ENCODE results near the gene CHRM1. TPM values are rescaled to one million over a fixed set of nuclear protein-coding genes. Genes with fewer than 3 reads are reported as not detected.

CHRM1 gene
- total and polyA plus RNA-seq, 8 donors: 0.06 to 0.19 (median 0.12) TPM; not detected in 1

DNA sequence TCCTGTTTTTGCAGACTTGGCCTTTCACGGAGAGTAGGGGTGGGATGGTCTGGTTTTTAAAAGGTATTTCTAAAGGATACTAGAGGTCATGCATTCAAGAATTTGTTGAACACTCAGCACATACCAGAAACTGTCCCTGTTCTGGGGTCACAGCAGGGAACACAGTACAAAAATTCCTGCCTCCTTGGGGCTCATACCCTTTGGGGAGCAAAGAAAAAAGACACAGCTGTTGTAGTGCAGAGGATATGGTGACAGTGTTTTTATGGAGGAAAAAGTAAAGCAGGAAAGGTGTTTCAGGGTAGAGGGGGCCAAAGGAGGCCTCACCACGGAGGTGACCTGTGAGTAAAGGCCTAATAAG, 32.1 kb downstream of the CHRM1 start:
- Histone ChIP-seq H3K27me3 (no peaks in the 10 kb centered on the region), H3K9me3 (no peaks in the 10 kb centered on the region), H3K36me3 (peaks cover 4 to 57% (median 40%) of the 10 kb centered on the region in 3 donors), H3K27ac (peak overlapping the region in 1 of 4 donors; percentile 33), H3K4me3 (no peak overlapping the region), H3K4me1 (peaks cover under 1 to 6% (median 2%) of the 10 kb centered on the region in 3 donors)
- DNase-seq (no peak), ATAC-seq (no peak), FAIRE-seq (no peak)
- TF ChIP-seq, protein P1, sequence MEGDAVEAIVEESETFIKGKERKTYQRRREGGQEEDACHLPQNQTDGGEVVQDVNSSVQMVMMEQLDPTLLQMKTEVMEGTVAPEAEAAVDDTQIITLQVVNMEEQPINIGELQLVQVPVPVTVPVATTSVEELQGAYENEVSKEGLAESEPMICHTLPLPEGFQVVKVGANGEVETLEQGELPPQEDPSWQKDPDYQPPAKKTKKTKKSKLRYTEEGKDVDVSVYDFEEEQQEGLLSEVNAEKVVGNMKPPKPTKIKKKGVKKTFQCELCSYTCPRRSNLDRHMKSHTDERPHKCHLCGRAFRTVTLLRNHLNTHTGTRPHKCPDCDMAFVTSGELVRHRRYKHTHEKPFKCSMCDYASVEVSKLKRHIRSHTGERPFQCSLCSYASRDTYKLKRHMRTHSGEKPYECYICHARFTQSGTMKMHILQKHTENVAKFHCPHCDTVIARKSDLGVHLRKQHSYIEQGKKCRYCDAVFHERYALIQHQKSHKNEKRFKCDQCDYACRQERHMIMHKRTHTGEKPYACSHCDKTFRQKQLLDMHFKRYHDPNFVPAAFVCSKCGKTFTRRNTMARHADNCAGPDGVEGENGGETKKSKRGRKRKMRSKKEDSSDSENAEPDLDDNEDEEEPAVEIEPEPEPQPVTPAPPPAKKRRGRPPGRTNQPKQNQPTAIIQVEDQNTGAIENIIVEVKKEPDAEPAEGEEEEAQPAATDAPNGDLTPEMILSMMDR (IDR thresholded peaks at IDR 0.05): no peak
- 74 to 75% methylated on average over 2 of the region's 2 CpGs for WGBS, 2 donors
- intact Hi-C loops (cut with DNase I): no loop called here

DNA sequence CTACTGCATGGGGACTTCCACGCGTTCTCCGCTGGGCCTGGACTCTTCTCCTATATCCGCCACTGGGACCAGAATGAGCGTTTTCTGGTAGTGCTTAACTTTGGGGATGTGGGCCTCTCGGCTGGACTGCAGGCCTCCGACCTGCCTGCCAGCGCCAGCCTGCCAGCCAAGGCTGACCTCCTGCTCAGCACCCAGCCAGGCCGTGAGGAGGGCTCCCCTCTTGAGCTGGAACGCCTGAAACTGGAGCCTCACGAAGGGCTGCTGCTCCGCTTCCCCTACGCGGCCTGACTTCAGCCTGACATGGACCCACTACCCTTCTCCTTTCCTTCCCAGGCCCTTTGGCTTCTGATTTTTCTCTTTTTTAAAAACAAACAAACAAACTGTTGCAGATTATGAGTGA, 32.8 kb downstream of the CHRM1 start:
- H3K4me3 ChIP-seq: no peak overlapping the region
- intact Hi-C loops (cut with DNase I): no loop called here
- TF ChIP-seq, protein P1 (IDR thresholded peaks at IDR 0.05): no peak
- H3K27ac ChIP-seq: no peak overlapping the region
- no peaks in the 10 kb centered on the region for H3K27me3 ChIP-seq
- DNase-seq (no peak), FAIRE-seq (no peak), ATAC-seq (no peak)
- peaks cover 8 to 13% (median 9%) of the 10 kb centered on the region in 3 donors for H3K4me1 ChIP-seq
- H3K36me3 ChIP-seq: peaks cover 4 to 64% (median 47%) of the 10 kb centered on the region in 3 donors
- no peaks in the 10 kb centered on the region for H3K9me3 ChIP-seq
- WGBS, 2 donors: 92 to 95% methylated on average over 14 of the region's 14 CpGs

DNA sequence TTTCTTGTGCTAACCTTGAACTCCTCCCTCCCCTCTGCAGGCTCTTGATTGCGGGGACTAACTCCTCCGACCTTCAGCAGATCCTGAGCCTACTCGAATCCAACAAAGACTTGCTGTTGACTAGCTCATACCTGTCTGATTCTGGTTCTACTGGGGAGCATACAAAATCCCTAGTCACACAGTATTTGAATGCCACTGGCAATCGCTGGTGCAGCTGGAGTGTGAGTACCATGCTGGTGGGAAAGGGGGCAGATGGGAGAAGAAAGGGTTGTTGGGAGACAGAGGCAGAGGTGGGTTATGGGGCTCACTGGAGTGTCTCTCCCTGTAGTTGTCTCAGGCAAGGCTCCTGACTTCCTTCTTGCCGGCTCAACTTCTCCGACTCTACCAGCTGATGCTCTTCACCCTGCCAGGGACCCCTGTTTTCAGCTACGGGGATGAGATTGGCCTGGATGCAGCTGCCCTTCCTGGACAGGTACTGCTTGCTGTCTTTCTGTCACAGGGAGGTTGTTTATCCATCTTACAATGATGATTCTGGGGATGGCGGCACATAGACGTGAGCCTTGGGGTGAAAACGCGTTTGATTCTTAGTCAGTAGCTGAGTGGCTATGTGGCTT, 35.9 kb downstream of the CHRM1 start:
- FAIRE-seq (no peak), DNase-seq (no peak), ATAC-seq (no peak)
- 75 to 80% methylated on average over 11 of the region's 11 CpGs for WGBS, 2 donors
- intact Hi-C loops (cut with DNase I): no loop called here
- TF ChIP-seq, protein P1 (IDR thresholded peaks at IDR 0.05): no peak
- peaks cover 4 to 74% (median 53%) of the 10 kb centered on the region in 3 donors for H3K36me3 ChIP-seq
- H3K27ac ChIP-seq: no peak overlapping the region
- peaks cover 19 to 28% (median 21%) of the 10 kb centered on the region in 3 donors for H3K4me1 ChIP-seq
- no peaks in the 10 kb centered on the region for H3K27me3 ChIP-seq
- no peak overlapping the region for H3K4me3 ChIP-seq
- no peaks in the 10 kb centered on the region for H3K9me3 ChIP-seq

DNA sequence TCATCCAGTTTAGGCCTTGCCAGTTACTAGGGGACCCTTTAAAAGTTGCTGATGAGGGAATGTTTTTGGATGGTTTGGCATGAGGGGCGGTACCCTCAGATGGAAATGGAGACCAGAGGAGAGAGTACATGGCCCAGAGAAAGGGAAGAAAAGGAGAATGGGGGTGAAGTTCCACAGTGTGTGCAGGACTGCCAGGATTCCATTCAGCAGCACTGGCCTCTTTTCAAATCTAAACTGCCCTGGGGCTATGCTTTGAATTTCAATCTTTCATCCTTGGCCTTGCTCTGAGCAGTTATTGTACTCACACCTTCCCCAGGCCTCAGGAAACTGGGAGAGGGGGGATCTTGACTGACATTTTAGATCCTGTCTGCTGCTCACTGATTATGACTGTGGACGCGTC, 37.5 kb downstream of the CHRM1 start:
- ATAC-seq (no peak), DNase-seq (no peak), FAIRE-seq (no peak)
- 74 to 83% methylated on average over 3 of the region's 3 CpGs for WGBS, 2 donors
- Histone ChIP-seq H3K9me3 (no peaks in the 10 kb centered on the region), H3K36me3 (peaks cover 4 to 62% (median 50%) of the 10 kb centered on the region in 3 donors), H3K4me3 (peak overlapping the region in 2 of 4 donors; percentile 80 to 92), H3K4me1 (peaks cover 31 to 39% (median 34%) of the 10 kb centered on the region in 3 donors), H3K27ac (no peak overlapping the region), H3K27me3 (no peaks in the 10 kb centered on the region)
- intact Hi-C loops (cut with DNase I): no loop called here
- TF ChIP-seq, protein P1 (IDR thresholded peaks at IDR 0.05): no peak

DNA sequence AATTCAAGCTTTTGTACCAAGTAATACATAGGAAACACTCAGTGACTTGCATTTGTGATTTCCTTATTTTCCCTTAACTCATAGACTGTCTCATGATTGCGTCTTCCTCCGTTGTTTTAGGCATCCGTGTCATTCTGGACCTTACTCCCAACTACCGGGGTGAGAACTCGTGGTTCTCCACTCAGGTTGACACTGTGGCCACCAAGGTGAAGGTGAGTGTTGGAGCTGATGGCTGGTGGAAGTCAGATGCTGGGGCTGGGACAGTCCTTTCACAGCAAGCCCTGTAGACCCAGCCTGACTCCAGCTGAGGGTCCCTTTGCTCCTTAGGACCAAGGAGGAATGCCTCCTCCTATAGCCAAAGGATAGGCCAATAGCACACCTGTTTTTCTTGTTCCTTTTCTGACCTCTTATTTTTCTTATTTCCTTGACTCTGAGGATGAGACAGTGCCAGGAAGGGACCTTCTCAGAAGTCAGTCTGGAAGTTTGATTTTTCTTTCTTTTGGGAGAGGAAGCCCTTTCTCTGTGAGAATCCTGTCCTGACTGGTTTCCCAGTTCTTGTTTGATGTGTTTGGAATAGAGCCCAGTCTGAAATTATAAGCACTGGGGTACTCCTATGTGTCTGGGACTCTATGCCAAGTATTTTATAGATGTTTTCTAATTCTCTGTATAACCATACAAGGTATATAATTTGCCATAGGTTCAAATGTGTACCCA, 38.2 kb downstream of the CHRM1 start:
- H3K9me3 ChIP-seq: no peaks in the 10 kb centered on the region
- no peak for FAIRE-seq
- no peak for DNase-seq
- peak overlapping the region in 2 of 4 donors; percentile 99 for H3K27ac ChIP-seq
- peaks cover 3 to 55% (median 43%) of the 10 kb centered on the region in 3 donors for H3K36me3 ChIP-seq
- WGBS, 2 donors: 43 to 45% methylated on average over 5 of the region's 5 CpGs
- peaks cover 31 to 39% (median 37%) of the 10 kb centered on the region in 3 donors for H3K4me1 ChIP-seq
- no peaks in the 10 kb centered on the region for H3K27me3 ChIP-seq
- TF ChIP-seq, protein P1 (IDR thresholded peaks at IDR 0.05): no peak
- intact Hi-C loops (cut with DNase I): no loop called here
- H3K4me3 ChIP-seq: peak overlapping the region in 3 of 4 donors; percentile 80 to 92 (median 90)
- ATAC-seq: no peak
